Stimulated activated CD4-positive, alpha-beta T cell treated with anti-CD3 and anti-CD28 coated beads, Interleukin-12 subunit alpha, Interleukin-12 subunit beta, amount 100 ng/mL, for 4 hours (primary cell): Measurements from ENCODE around the gene CRMP1.

ENCODE experiments used
- DNase-seq: peaks from one replicate; pipeline ENCODE4 v3.0.0-alpha.2; 2020

The CRMP1 gene

GRCh38 chr4:5790546-5790857 lies 102.4 kb downstream of the CRMP1 start:
- no peak for DNase-seq

- no peak for DNase-seq
Observed at GRCh38 chr4:5789141-5789540, 103.7 kb downstream of the CRMP1 start.

- DNase-seq = no peak
Observed at GRCh38 chr4:5788144-5788543, 104.7 kb downstream of the CRMP1 start.

- no peak for DNase-seq
Observed at GRCh38 chr4:5787311-5787710, 105.6 kb downstream of the CRMP1 start.

- DNase-seq = no peak
Observed at GRCh38 chr4:5785806-5786680, 106.8 kb downstream of the CRMP1 start.

GRCh38 chr4:5784960-5785611 lies 107.8 kb downstream of the CRMP1 start:
- no peak for DNase-seq

- no peak for DNase-seq
Observed at GRCh38 chr4:5784021-5784420, 108.9 kb downstream of the CRMP1 start.

- DNase-seq = no peak
Observed at GRCh38 chr4:5783486-5783885, 109.4 kb downstream of the CRMP1 start.

GRCh38 chr4:5782829-5783476 lies 109.9 kb downstream of the CRMP1 start:
- no peak for DNase-seq

GRCh38 chr4:5781691-5782090 lies 111.2 kb downstream of the CRMP1 start:
- DNase-seq = no peak

DNA sequence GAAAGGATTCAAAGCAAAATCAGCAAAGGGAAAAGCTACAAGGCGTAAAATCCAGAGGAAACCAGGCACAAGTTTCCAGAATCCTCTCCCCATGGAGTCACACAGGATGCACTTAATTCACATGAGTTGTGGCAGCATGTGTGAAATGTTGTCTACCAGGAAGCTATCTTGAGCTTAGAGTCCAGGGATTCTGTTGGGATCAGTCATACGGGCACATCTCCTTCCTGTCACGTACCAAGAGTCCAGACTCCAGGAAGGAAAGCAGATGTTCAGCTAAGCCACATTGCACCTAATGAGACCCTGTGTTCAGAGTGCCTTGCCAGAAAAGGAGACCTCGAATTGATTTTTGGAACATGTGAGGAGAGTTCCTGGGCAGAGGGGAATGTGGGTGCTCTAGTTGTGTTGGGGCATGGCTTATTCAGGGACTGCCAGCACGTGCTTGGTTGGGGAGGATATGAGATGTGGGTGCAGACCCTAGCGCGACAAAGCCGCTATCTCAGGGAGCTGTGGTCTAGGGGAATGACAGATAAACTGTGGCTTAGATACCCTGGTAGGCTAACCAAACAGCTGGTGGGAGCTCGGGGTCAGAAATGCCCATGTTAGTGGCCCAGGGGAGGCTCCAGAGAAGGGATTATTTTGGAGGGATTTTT lies 111.9 kb downstream of the CRMP1 start:
- no peak for DNase-seq

DNA sequence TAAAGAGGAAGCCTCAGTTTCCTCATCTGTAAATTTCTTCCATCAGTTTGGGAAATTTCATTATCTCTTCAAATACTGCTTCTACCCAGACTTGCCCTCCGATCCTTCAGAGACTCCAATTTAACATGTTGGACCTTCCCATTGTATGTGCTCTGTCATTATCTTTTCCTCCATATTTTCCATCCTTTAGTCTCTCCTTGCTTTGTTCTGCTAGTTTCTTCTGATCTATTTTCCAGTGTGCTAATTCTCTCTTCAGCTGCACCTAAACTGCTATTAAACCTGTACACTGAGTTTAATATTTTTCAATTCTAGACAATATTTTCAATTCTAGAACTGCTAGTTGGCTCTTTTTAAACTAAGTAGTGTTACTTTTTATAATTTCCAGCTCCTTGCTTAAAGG lies 116.4 kb downstream of the CRMP1 start:
- DNase-seq = no peak

DNA sequence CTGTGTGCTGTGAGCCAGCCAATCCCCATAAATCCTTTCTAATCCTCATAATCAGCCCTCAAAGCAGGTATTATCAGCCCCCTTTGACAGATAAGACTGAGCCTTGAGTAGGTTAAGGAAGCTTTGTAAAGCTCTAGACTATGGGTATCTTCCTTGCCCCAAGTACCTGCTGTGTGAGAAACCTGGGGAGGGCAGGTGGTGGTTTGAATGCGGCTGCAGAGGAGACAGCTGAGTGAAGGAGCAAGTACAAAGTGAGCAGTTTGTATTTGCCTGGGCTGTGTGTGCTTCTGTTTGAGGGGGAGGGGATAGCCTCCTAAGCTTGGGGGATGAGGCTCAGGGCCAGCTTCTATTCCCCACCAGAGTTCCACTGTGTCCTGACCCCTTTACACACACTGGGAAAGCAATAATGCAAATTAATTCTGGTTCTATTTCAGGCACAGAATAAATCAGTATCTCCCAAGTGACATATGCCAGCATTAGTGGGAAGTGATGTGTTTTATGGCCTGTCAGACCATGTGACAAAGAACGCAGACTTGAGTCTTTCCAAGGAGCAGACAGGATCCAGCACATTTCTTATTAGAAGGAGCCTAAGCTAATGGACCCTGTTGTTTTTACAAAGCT lies 118.4 kb downstream of the CRMP1 start:
- no peak for DNase-seq

DNA sequence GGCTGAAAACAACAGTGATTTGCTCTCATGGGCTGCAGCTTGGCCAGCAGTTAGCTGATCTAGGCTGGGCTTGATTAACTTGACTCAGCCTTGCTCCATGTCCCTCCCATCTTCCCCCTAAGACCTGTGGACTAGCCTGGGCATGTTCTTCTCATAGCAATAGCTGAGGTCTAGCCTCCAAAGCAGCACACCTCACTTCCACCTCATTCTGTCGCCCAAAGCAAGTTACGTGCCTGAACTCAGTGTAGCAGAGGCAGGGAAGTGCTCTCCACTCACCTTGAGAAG lies 119.7 kb downstream of the CRMP1 start:
- DNase-seq = no peak

DNA sequence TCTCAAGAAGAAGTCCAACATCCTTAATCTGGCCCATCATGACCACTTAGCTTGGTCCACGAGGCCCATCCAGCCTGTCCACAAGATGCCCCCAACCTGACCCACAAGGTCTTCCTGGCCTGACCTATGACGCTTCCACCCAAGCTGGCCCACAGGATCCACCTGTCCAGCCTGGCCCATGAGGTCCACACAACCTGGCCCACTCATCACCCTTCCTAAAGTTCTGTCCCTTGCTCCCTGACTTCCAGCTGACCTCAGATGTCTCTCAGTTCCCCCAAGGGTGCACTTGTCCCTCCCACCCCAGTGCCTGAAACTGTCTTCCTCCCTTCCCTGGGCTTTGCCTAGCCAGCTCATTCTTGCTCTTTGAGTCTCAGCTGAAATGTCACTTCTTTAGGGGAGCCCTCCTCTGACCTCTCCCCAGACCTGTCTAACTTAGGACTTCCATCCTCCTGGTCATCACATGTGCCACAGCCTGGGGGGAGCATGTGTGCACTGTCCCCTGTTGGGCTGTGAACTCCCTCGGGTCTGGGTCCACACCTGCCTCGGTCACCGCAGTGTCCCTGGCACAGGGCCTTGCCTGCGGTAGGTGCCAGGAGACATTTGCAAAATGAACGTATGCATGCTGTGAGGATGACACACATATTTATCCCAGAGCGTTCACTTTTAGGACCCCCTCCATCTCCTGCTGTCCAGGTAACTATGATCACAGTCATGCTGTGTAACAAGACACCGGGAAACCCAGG lies 120.2 kb downstream of the CRMP1 start:
- DNase-seq = no peak
